Activated CD8-positive, alpha-beta memory T cell treated with anti-CD3 and anti-CD28 coated beads for 4 hours (primary cell): Measurements from ENCODE around the gene GADD45G.

ENCODE experiments used
- DNase-seq, 2 donors: peaks; one replicate each; pipeline ENCODE4 v3.0.0-alpha.2; 2020; ENCODE audit warnings: low read depth in 2 of 2

GADD45G gene

DNA sequence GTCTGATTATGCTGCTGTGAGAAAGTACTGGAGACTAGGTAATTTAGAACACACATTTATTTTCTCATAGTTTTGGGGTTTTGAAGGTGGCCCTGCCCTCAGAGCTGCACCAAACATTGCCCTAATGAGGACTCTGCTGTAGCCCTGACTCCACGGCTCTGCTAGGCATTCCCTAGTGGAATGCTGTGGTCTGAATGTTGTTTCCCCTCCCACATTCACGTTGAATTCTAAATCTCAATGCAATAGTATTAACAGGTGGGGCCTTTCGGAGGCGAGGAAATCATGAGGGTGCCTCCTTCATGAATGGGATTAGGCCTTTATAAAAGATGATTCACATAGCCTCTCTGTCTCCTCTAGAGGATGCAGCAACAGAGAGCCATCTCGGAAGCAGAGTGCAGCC, 25.7 kb downstream of the GADD45G start:
- no peak for DNase-seq

DNA sequence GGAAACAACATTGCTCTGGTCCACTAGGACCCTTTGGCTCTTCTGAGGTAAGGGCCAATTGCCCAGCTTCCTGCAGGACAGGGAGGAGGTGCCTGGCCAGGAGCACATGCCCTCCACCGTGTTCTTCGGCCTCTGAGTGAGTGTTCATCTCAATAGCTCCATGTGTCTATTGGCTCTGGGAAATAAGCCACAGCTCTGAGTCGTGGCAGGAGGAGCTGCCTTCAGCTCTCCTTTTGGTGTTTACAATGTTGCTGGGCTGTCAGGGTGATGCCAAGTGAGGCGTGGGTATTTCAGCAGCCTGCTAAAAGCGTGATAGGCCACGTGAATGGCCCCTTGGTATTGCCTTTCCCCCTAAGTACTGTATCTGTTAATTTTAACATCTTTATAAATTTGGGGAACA, 26.6 kb downstream of the GADD45G start:
- DNase-seq, result no peak

DNA sequence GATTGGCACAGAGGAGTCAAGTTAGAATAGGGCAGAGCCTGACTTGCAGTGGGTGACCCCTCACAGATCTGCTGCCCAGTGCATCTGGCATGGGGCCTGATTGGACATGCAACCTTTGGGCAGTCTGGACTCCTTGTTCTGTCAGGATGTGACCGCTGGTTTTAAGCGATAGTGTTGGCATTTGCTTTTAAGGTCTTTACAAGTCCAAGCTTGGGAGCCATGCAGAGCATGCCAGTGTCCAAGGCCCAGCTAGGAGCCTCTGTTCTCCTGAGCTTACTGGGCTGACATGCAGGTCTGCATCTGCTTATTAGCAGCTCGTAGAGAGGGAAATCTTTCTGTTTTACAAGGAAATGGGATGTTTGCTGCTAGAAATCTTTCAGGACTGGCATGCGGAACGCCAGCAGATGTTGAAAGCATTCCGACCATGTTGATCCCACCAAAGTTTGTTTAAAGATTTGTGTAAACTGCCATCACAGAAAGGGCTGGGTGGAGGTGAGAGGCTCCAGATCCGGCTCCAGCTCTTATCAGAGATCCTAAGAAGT, 27.5 kb downstream of the GADD45G start:
- DNase-seq, result no peak

DNA sequence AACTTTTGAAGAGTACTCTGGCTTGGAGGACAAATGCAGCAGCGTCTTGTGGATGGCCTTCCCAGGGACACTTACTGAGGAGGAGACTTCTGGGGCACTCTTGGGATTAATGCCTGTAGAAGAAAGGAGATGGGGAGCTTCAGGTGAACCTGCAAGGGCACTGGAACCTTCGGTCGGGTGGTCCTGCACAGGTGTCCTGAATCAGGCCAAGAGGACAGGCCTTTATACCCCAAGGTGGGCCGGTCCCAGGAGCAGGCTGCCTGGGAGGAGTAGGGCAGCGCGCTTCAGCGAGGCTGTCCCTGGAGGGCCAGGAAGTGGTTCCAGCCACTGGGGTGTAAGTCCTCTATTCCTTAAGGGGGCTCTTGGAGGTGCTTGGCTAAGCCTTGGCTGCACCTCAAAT, 27.9 kb downstream of the GADD45G start:
- no peak for DNase-seq

DNA sequence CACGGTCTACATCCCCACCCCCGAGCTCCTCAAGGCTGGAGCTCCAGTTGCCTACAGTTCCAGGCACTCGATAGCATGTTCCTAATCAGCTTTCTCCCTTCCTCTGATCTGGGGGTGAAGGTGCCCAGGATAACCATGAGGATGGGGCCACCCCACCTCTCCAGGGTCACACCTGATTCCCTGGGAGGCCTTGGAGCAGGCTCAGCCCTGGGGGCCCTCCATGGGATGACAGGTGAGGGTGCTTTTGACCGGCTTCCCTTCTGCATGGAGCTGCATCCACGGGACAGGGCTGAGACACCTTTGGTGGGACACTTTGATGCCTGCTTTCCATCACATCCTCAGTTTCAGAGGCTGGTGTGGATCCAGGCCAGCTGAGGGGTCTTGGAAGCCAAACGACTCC, 28.6 kb downstream of the GADD45G start:
- DNase-seq, result no peak

DNA sequence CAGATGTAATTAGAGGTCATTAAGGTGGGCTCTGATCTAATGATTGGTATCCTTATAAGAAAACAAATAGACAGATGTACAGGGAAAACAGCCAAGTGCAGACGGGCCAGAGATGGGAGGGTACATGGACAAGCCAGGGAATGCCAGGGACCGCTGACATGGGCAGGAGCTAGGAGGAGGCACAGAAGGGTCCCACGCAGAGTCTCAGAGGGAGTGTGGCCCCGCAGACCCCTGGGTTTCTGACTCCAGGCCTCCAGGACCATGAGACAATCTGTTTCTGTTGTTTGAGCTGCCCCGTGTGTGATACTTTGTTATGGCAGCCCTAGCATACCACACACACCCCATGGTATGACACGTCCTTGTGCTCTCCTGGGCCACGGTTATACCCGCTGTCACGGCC, 29.1 kb downstream of the GADD45G start:
- no peak for DNase-seq

DNA sequence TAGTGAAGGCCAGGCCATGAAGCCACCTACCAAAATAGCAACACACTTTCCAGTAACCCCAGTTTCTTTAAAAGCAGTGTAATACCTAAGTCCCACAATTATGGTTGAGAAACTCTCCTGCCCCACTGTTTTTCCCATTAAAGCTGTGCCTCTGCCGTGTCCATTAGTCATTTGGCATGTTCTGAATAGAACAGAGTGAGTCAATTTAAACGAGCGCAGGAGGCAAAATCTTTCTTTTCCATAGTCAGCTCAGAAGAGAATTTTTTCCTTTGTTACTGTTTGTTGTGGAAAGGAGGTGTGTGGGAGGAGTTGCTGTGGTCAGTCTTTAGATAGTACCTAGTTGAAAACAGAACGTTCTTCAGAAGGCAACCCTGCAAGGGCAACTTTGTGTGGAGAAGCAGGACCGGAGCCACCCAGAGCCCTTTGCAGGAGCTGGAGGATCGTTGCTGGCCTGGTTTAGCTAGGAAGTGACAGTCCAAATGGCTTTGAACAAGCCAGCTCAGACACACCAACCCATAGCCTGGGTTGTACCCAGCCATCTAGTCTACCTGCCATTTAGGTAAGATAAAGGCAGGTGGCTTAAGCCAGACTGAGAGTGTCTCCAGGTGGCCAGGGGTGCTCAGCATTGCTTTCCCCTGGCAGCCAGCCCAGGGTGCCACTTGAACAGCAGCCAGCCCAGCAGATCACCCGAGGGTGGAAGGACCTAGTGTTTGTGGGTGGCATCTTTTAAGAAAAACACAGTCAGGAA, 30.4 kb downstream of the GADD45G start:
- DNase-seq, result no peak

DNA sequence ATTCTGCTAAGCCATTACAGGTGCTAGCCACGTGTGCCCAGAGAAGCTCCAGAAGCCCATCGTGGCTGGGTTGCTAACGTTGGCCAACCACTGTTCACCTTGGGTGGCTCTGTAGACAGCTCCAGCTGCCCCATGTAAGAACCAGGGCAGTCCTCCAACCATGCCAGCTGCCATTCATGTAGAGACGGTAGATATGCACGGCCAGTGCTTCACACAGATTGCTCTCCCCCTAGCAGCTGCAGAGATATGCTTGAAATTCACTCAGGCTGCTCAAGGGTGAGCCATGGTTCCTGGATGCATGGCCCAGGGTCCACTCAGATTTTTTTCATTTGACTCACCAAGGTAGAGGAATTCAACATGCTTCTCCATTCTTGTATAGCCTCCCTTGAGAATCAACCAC, 31.0 kb downstream of the GADD45G start:
- DNase-seq, result no peak

DNA sequence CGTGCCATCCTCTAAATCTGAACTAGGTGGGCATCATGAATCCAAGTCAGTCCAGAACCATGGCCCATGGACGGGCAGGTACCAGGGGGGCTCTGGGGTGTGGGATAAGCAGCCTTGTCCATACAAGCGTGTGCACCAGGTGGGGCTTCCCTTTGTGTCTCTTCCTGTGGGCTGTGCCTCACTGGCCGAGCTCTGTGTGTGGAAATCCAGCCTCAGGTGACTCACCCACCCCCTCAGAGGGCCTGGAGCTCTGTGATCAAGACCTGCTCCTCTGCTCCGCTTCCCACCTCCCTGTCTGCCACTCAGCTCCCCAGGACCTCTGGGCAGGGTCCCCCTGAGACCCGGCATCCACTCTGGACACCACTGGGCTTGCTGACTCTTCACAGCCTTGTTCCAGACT, 33.0 kb downstream of the GADD45G start:
- no peak for DNase-seq

DNA sequence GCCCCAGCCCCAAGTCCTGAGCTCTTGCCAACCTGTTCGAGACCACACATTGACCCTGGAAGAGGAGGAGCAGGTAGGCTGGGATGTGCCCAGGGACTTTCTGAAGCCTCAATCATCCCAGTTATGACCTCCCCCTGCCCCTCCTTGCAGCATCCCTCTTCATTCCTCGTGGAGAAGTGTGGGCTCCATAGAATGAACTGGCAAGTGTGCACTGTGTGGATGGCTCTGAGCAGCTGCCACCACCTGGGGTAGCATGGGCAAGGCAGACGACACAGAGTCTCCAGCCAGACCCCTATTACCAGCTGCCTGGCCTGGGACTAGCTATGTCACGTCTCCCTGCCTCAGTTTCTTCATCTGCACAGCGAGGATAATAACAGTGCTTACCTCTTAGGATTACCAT, 33.5 kb downstream of the GADD45G start:
- DNase-seq, result no peak

DNA sequence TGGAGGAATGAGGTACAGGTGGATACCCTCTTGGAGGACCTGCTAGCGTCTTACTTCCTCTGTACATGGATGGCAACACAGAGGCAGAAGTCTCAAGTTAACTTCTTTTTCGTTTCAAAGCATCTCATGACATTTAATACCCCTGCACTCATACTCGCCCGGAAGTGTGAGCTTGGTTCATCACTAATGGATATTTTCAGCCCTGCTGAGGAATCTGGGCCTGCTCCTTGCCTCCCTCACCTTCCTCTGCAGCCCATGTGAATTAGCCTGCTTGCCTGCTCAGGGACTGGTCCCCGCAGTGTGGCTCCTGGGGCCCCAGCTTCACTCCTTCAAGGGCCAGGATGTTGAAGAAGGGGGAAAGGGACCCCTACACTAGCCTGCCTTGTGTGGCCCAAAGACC, 34.1 kb downstream of the GADD45G start:
- no peak for DNase-seq

DNA sequence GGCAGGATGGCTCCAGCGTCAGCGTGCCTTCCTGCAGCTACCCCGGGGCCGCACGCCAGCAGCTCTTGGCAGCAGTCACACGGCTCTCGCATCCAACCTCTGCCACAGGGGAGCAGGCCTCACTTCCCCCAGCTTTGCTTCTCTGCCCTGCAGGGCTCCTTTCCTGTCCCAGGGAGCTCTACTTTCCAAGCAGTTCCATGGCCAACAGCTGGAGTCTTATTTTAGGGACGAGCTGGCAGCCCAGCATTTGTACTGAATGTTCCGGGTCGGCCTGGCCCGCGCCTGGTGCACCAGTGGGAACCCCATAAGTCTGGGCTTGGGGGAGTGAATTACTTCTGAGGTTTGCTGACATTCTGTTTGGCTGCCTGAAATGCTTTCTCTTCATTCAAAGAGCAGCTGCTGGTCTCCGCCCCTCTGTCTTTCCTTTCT, 34.6 kb downstream of the GADD45G start:
- DNase-seq, result no peak

DNA sequence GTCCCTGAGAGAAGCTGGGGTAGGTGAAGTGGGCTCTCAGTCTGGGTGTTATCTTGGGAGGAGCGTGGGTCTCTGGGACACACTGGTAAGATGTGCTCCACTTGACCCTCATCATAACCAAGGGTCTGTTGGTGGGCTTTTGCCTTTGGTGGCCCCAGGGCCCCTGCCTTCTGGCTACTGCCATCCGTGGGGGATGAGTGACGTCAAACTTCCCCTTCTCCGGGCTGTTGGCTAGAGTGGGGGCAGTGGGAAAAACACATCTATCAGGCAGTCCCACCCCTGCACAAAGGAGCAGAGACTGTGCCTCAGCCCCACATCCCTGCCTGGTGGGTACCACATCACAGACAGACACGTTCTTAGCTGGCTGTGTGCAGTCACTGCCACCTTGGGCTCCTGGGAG, 35.1 kb downstream of the GADD45G start:
- DNase-seq, result no peak

DNA sequence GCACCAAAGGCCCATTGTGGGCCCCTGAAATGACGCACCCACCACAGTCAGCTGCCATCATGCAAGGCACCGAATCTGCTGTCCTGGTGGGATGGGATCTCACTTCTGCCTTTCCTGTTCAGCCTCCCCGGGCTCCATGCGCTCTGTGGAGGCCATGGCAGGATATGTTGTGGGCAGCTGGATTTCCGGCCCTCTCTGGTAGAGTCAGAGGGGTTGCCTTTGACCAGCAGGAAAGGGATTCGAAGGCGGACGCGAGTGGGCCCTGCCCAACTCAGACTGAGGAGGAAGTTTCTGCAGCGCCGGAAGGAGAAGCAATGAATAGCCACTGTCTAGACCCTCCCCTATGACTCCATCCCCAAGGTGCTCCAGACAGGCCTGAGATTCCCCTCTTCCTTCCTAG, 35.5 kb downstream of the GADD45G start:
- DNase-seq, result no peak

DNA sequence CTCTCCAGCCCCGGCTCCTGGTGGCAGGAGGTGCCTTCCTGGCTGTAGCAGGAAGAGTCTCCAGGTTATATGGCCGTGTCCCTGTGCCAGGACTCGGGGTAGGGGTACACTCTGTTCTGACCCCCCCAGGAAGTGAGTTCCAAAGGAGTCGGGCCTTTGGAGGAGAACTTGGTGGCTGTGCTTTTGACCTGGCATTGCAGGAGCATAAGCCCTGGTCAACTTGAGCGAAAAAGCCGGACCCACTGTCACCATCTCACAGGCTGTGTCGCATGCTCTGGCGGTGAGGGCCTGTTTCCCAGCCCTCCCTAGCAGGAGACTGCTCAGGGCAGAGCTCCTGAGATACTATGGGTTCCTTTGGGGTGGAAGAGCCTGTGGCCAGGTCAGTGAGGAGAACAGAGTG, 36.0 kb downstream of the GADD45G start:
- DNase-seq, result no peak

DNA sequence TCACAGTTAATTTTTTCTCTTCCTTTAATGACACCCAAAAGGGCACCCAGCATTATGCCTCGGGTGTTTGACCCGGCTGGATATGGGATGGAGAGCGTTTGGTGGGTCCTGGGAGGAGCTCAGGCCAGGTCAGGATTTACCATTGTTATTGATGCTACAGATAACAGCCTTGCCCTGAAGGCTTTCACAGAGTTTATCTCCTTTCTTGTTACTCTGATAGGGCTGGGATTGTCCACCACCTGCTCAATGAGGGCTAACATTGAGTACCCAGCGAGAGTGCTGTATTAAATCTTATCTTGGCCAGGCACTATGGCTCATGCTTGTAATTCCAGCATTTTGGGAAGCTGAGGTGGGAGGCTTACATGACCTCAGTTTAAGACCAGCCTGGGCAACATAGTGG, 37.2 kb downstream of the GADD45G start:
- DNase-seq, result no peak

DNA sequence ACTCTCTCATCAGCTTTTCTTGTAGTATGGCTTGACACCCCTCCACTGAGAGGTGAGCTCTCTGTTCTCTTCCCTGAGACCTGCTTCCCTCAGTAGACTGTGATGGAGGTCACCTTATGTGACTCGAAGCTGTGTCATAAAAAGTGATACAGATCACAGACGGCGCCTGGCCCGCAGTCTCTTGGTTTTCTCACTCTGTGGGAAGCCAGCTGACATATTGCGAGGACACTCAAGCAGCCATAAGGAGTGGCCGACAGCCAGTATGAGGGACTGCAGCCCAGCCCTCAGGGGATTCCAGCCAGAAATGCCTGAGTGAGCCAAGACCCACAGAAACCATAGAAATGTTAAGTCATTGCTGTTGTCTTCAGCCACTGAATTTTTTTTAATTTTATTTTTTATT, 38.0 kb downstream of the GADD45G start:
- no peak for DNase-seq

DNA sequence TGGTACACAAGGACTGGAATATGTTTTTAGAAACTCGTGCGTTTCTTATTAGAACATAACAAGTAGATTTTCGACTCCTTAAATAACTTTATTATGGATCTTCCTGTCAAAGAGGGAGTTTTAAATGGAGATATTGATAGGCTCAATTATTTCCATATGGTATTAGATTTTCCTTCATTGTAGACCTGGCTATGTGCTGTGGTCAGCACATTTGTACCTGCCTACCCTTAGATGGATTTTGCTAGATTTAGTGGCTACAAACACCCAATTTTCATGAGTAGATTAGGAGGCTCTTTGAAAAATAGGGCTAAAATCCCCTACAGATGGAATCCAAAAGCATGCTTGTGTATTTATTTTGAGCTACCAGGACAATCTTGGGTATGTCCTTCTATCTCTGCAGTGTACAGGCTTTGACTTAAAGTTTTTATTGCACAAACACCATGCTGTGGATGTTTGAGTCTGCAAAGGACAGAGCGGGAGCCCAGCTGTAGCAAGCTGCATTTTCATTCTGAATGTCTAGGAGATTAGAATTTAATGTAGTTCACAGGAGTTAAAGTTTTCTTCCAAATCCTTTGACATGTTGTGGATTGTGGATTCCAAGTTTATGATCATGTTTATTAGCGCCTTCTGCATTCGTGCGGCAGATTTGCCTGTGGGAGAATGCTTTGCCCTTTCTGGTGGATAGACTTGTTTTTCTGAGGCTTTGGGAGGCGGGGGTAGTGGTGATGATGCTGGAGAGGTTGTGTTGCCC, 41.6 kb downstream of the GADD45G start:
- DNase-seq, result no peak

DNA sequence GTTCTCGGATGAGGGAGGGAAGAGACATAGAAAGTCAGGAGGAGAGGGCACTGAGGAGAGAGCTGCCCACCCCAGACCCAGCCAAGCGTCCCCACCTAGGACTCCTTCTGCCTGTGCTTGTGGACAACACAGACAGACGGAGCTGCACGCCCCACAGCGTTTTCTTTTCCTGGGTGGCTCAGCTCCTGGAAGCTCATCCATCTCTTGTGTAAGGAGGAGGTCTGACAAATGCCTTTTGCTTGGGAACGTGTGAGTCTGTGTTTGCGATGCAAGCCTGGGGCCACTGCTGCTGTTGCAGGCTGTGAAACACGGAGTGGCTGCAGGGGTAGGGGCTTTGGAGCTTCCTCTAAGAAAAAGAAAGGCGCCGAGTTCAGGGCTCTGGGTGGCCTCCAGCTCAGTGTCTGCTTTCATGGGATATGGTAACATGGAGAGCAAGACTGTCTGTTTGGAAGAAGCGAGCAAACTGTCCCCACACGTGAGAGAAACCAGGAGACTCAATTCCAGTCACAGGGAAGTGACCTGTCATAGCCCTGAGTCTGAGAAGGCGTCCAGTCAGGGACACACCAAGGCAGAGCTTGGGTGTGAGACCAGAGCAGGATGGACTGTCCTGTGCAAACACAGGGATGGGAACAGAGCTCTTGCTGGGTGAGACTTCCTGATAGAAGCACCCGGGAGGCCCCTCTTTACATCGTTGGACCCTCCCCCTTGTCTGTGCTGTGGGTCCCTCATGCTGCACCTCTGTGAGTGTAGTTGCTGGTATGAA, 42.7 kb downstream of the GADD45G start:
- no peak for DNase-seq

DNA sequence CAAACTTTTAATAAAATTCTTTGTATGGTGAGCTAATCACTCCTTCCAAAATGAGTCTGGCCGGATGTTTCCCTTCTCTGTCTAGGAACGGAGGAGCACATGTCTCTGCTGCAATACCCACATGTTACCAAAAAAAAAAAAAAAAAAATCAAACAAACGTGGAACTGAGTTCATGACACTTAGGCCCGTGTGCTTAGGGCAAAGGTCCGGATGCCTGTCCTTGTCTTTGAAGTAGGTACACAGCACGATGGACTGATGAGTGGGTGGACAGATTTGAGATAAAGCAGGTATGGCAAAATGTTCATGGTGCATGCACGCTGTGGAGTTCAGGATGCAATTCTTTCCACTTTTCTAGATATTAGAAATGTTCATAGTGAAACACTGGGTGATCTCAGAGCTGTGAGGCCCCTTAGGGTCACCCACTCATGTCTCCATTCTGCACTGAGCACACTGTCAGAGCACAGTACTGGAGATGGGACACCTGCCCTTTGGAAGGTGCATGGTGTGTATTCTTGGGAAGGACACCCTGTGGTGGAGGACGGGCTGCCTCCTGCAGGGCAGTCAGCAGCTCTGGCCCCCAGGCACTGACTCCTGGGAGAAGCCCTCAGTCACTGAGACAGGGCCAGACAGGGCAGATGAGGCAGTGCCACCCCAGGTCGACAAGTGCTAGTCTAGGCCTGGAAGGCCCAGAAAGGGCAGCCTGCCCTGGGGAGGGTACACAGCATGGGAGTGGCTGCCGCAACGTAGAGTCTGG, 43.6 kb downstream of the GADD45G start:
- no peak for DNase-seq

DNA sequence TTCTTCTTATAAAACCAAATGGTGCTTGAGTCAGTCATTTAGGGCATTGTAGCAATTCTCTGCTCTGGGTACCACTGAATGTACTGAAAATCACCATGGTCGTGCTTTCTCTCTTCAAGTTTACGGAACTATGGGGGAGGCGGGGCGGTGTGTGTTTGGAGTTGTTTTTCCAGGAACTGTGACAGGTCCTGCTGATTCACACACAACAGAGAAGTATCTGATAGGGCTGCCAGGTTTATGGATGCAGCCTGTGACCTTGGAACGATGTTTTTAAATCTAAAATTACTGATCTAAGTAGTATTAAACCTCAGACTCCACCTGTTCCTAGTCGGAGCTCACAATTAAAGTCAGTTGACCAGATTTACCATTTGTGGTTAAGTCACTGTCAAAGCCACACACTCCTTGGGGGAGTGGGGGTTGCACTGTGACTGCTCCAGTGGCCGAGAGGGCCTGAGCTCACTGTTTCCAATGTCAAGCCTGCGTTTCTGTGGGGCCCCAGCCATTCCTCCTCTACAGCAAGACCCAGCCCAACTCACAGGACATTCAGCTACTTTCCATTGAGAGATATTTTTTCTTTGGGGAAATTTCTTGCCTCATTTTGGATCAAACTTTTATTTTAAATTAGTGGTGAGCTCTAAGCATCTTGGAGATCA, 44.4 kb downstream of the GADD45G start:
- no peak for DNase-seq
